ENCODE measurements around the gene PHF21B.

Gene PHF21B

DNA sequence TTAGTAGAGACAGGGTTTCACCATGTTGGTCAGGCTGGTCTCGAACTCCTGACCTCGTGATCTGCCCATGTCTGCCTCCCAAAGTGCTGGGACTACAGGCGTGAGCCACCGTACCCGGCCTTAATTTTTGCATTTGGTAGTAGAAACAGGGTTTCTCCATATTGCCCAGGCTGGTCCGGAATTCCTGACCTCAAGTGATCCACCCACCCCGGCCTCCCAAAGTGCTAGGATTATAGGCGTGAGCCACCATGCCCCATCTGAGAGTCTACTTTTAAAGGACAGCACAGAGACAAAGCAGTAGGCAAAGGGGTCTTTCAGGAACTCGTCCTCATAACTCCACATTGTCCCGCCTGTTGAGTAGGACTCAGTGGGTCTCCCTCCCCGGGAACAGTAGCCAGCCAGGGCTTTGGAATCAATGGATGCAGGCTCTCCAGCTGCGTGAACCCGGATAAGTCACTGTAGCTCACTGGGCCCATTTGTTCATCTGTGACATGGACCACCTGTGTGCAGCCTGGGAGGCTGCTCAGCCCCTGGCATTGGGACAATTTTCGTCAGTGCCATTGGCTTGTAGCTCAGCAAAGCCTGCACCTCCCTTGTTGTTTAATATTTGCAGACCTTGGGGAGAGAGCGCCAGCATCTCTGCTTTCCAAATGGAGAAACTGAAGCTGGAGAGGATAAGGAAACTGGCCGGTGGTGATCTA, 171.3 kb downstream of the PHF21B start:
- no peak for DNase-seq

DNA sequence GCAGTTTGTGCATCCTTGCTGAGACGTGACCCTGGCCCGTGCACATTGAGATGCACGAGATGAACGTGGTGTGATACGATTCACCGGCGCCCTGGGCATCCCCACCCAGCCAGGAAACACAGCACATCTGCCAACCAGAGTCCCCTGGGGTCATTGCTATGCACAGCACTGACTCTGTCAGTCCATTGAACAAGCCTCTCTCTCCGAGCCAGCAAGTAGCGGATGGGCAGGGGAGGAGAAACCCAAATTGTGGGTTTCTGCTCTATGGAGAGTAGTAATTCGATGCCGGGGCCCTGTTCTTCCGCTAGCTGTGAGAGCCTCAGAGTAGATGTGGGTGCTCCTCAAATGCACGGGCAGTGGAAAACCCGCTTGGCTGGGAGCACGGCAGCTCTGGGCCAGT, 172.3 kb downstream of the PHF21B start:
- DNase-seq: no peak

DNA sequence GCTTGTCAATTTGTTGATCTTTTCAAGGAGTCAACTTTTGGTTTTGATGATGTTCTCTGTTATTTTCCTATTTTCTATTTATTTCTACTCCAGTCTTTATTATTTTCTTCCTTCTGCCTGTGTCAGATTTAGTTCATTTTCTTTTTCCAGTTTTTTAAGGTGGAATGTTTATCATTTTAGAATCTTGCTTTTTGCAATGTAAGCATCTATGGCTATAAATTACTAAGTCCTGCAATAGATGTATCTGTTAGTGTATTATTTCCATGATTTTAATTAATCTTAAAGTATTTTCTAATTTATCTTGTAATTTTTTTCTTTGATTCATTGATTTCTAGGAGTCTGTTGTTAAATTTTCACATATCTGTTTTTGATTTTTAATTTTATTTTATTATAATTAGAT, 175.7 kb downstream of the PHF21B start:
- no peak for DNase-seq

DNA sequence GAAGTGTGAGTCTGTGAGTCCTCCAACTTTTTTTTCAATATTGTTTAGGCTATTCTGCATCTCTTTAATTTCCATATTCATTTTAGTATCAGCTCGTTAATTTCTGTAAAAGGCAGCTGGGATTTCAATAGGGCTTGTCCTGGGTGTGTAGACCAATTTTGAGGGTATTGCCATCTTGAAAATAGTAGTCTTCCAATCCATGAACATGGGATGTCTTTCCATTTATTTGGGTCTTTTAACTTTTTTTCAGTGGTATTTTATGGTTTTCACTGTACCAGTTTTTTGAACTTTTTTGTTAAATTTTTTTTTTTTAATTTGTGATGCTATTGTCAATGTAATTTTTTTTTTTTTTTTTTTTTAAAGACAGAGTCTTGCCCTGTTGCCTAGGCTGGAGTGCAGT, 177.9 kb downstream of the PHF21B start:
- DNase-seq: no peak

Data from stimulated activated CD4-positive, alpha-beta T cell treated with anti-CD3 and anti-CD28 coated beads, Interleukin-2, amount 100 ng/mL, for 24 hours (primary cell).